ENCODE data around the gene LHFPL3.
"Not testable (repeated sequence)": the region's sequence is repeated elsewhere in the genome, so short reads cannot be mapped to it uniquely, and the experiment has no call there.

Gene LHFPL3

GRCh38 chr7:104922182-104923009 lies 594.0 kb downstream of the LHFPL3 start:
- H3K27me3 ChIP-seq (replicated peaks; ENCODE audit: control insufficient read depth, insufficient read depth, low read length), result no peaks in the 10 kb centered on the region
- DNase-seq (ENCODE audit: low read depth), result no peak
- no peaks in the 10 kb centered on the region for H3K9me3 ChIP-seq (ENCODE audit: control insufficient read depth, low read length)

GRCh38 chr7:104923010-104923421 lies 594.6 kb downstream of the LHFPL3 start:
- peaks cover 21% of the 10 kb centered on the region for H3K4me1 ChIP-seq (ENCODE audit: control insufficient read depth, insufficient read depth, low read length)
- peak overlapping the region; percentile 58 for H3K9ac ChIP-seq (ENCODE audit: low read length)
- no peaks in the 10 kb centered on the region for H3K36me3 ChIP-seq (ENCODE audit: control insufficient read depth, insufficient read depth, low read length, severe bottlenecking)
- no peak overlapping the region for H3K4me3 ChIP-seq (ENCODE audit: low read length)
- peak; percentile 84 for DNase-seq (ENCODE audit: low read depth)
- H3K9me3 ChIP-seq (ENCODE audit: control insufficient read depth, low read length), result no peaks in the 10 kb centered on the region
- no peaks in the 10 kb centered on the region for H3K27me3 ChIP-seq (replicated peaks; ENCODE audit: control insufficient read depth, insufficient read depth, low read length)

More at GRCh38 chr7:104922182-104923009, 594.0 kb downstream of the LHFPL3 start:
- H3K9ac ChIP-seq (ENCODE audit: low read length), result no peak overlapping the region
- H3K4me3 ChIP-seq (ENCODE audit: low read length), result no peak overlapping the region
- peaks cover 21% of the 10 kb centered on the region for H3K4me1 ChIP-seq (ENCODE audit: control insufficient read depth, insufficient read depth, low read length)
- H3K36me3 ChIP-seq (ENCODE audit: control insufficient read depth, insufficient read depth, low read length, severe bottlenecking), result no peaks in the 10 kb centered on the region

GRCh38 chr7:104926189-104926588 lies 597.8 kb downstream of the LHFPL3 start:
- not testable (repeated sequence) for H3K9me3 ChIP-seq (ENCODE audit: control insufficient read depth, low read length); H3K4me3 ChIP-seq (ENCODE audit: low read length); H3K36me3 ChIP-seq (ENCODE audit: control insufficient read depth, insufficient read depth, low read length, severe bottlenecking); H3K27me3 ChIP-seq (replicated peaks; ENCODE audit: control insufficient read depth, insufficient read depth, low read length); H3K9ac ChIP-seq (ENCODE audit: low read length); DNase-seq (ENCODE audit: low read depth)
- peaks cover 21% of the 10 kb centered on the region for H3K4me1 ChIP-seq (ENCODE audit: control insufficient read depth, insufficient read depth, low read length)

- Histone ChIP-seq H3K9me3 (ENCODE audit: control insufficient read depth, low read length) (no peaks in the 10 kb centered on the region), H3K9ac (ENCODE audit: low read length) (no peak overlapping the region), H3K4me1 (ENCODE audit: control insufficient read depth, insufficient read depth, low read length) (peaks cover 19% of the 10 kb centered on the region), H3K36me3 (ENCODE audit: control insufficient read depth, insufficient read depth, low read length, severe bottlenecking) (no peaks in the 10 kb centered on the region), H3K27me3 (replicated peaks; ENCODE audit: control insufficient read depth, insufficient read depth, low read length) (no peaks in the 10 kb centered on the region), H3K4me3 (ENCODE audit: low read length) (no peak overlapping the region)
- no peak for DNase-seq (ENCODE audit: low read depth)
Observed at GRCh38 chr7:104926601-104927041, 598.2 kb downstream of the LHFPL3 start.

- peaks cover 15% of the 10 kb centered on the region for H3K4me1 ChIP-seq (ENCODE audit: control insufficient read depth, insufficient read depth, low read length)
- no peaks in the 10 kb centered on the region for H3K27me3 ChIP-seq (replicated peaks; ENCODE audit: control insufficient read depth, insufficient read depth, low read length)
- DNase-seq (ENCODE audit: low read depth), result no peak
- no peak overlapping the region for H3K9ac ChIP-seq (ENCODE audit: low read length)
- no peaks in the 10 kb centered on the region for H3K36me3 ChIP-seq (ENCODE audit: control insufficient read depth, insufficient read depth, low read length, severe bottlenecking)
- no peaks in the 10 kb centered on the region for H3K9me3 ChIP-seq (ENCODE audit: control insufficient read depth, low read length)
- H3K4me3 ChIP-seq (ENCODE audit: low read length), result no peak overlapping the region
Observed at GRCh38 chr7:104927055-104927454, 598.7 kb downstream of the LHFPL3 start.

- H3K9me3 ChIP-seq (ENCODE audit: control insufficient read depth, low read length), result no peaks in the 10 kb centered on the region
- H3K9ac ChIP-seq (ENCODE audit: low read length), result no peak overlapping the region
- H3K36me3 ChIP-seq (ENCODE audit: control insufficient read depth, insufficient read depth, low read length, severe bottlenecking), result no peaks in the 10 kb centered on the region
- H3K4me1 ChIP-seq (ENCODE audit: control insufficient read depth, insufficient read depth, low read length), result no peaks in the 10 kb centered on the region
- H3K4me3 ChIP-seq (ENCODE audit: low read length), result no peak overlapping the region
- no peaks in the 10 kb centered on the region for H3K27me3 ChIP-seq (replicated peaks; ENCODE audit: control insufficient read depth, insufficient read depth, low read length)
- DNase-seq (ENCODE audit: low read depth), result no peak
Observed at GRCh38 chr7:104928721-104929400, 600.5 kb downstream of the LHFPL3 start.

- DNase-seq (ENCODE audit: low read depth), result no peak
- H3K9ac ChIP-seq (ENCODE audit: low read length), result no peak overlapping the region
- no peak overlapping the region for H3K4me3 ChIP-seq (ENCODE audit: low read length)
- H3K4me1 ChIP-seq (ENCODE audit: control insufficient read depth, insufficient read depth, low read length), result no peaks in the 10 kb centered on the region
- no peaks in the 10 kb centered on the region for H3K27me3 ChIP-seq (replicated peaks; ENCODE audit: control insufficient read depth, insufficient read depth, low read length)
- H3K36me3 ChIP-seq (ENCODE audit: control insufficient read depth, insufficient read depth, low read length, severe bottlenecking), result no peaks in the 10 kb centered on the region
- no peaks in the 10 kb centered on the region for H3K9me3 ChIP-seq (ENCODE audit: control insufficient read depth, low read length)
Observed at GRCh38 chr7:104929921-104930320, 601.5 kb downstream of the LHFPL3 start.

GRCh38 chr7:104931181-104931781 lies 602.9 kb downstream of the LHFPL3 start:
- DNase-seq (ENCODE audit: low read depth), result no peak
- Histone ChIP-seq H3K27me3 (replicated peaks; ENCODE audit: control insufficient read depth, insufficient read depth, low read length) (no peaks in the 10 kb centered on the region), H3K4me1 (ENCODE audit: control insufficient read depth, insufficient read depth, low read length) (no peaks in the 10 kb centered on the region), H3K9ac (ENCODE audit: low read length) (no peak overlapping the region), H3K9me3 (ENCODE audit: control insufficient read depth, low read length) (no peaks in the 10 kb centered on the region), H3K36me3 (ENCODE audit: control insufficient read depth, insufficient read depth, low read length, severe bottlenecking) (no peaks in the 10 kb centered on the region), H3K4me3 (ENCODE audit: low read length) (no peak overlapping the region)

GRCh38 chr7:104933022-104933421 lies 604.6 kb downstream of the LHFPL3 start:
- Histone ChIP-seq H3K4me1 (ENCODE audit: control insufficient read depth, insufficient read depth, low read length) (no peaks in the 10 kb centered on the region), H3K4me3 (ENCODE audit: low read length) (no peak overlapping the region), H3K9ac (ENCODE audit: low read length) (no peak overlapping the region), H3K36me3 (ENCODE audit: control insufficient read depth, insufficient read depth, low read length, severe bottlenecking) (no peaks in the 10 kb centered on the region), H3K9me3 (ENCODE audit: control insufficient read depth, low read length) (no peaks in the 10 kb centered on the region), H3K27me3 (replicated peaks; ENCODE audit: control insufficient read depth, insufficient read depth, low read length) (no peaks in the 10 kb centered on the region)
- DNase-seq (ENCODE audit: low read depth), result no peak

- H3K9ac ChIP-seq (ENCODE audit: low read length), result no peak overlapping the region
- H3K27me3 ChIP-seq (replicated peaks; ENCODE audit: control insufficient read depth, insufficient read depth, low read length), result no peaks in the 10 kb centered on the region
- H3K9me3 ChIP-seq (ENCODE audit: control insufficient read depth, low read length), result no peaks in the 10 kb centered on the region
- no peaks in the 10 kb centered on the region for H3K4me1 ChIP-seq (ENCODE audit: control insufficient read depth, insufficient read depth, low read length)
- no peaks in the 10 kb centered on the region for H3K36me3 ChIP-seq (ENCODE audit: control insufficient read depth, insufficient read depth, low read length, severe bottlenecking)
- no peak overlapping the region for H3K4me3 ChIP-seq (ENCODE audit: low read length)
- DNase-seq (ENCODE audit: low read depth), result no peak
Observed at GRCh38 chr7:104933521-104933988, 605.2 kb downstream of the LHFPL3 start.

- Histone ChIP-seq H3K27me3 (replicated peaks; ENCODE audit: control insufficient read depth, insufficient read depth, low read length) (no peaks in the 10 kb centered on the region), H3K9me3 (ENCODE audit: control insufficient read depth, low read length) (no peaks in the 10 kb centered on the region), H3K4me1 (ENCODE audit: control insufficient read depth, insufficient read depth, low read length) (no peaks in the 10 kb centered on the region), H3K4me3 (ENCODE audit: low read length) (no peak overlapping the region), H3K36me3 (ENCODE audit: control insufficient read depth, insufficient read depth, low read length, severe bottlenecking) (no peaks in the 10 kb centered on the region), H3K9ac (ENCODE audit: low read length) (no peak overlapping the region)
- DNase-seq (ENCODE audit: low read depth), result no peak
Observed at GRCh38 chr7:104934665-104935064, 606.3 kb downstream of the LHFPL3 start.
